Fibroblast of lung (primary cell): Measurements from ENCODE around the gene LRRC10. TPM values are rescaled to one million over a fixed set of nuclear protein-coding genes. Genes with fewer than 3 reads are reported as not detected.
A peak's percentile ranks its signal among the peaks of the same experiment; 100 is the strongest.

Experiments
- DNase-seq, 2 donors: peaks; one replicate each; pipeline versions ENCODE4 v3.0.0 to v3.0.0-alpha.2; 2010; ENCODE audit warnings: low read depth in 2 of 2
- H2AFZ ChIP-seq: 2 replicates; pipeline ENCODE4 v1.5.1; 2012; ENCODE audit warnings: low read length, control low read depth, inconsistent platforms
- H3K27ac ChIP-seq: 2 replicates; pipeline ENCODE4 v1.5.1; 2011; ENCODE audit warnings: low read length, control low read depth; ENCODE audit not compliant: insufficient read depth
- H3K27me3 ChIP-seq: 2 replicates; pipeline ENCODE4 v1.5.1; 2011; ENCODE audit warnings: mild to moderate bottlenecking, low read length; ENCODE audit not compliant: control insufficient read depth, insufficient read depth
- H3K36me3 ChIP-seq: 2 replicates; pipeline ENCODE4 v1.5.1; 2011; ENCODE audit warnings: low read length; ENCODE audit not compliant: control insufficient read depth, insufficient read depth
- H3K4me1 ChIP-seq: 2 replicates; pipeline ENCODE4 v1.5.1; 2011; ENCODE audit warnings: low read length; ENCODE audit not compliant: control insufficient read depth, insufficient read depth; ENCODE audit errors: extremely low read depth
- H3K4me2 ChIP-seq: 2 replicates; pipeline ENCODE4 v1.5.1; 2011; ENCODE audit warnings: low read length, control low read depth; ENCODE audit not compliant: insufficient read depth; ENCODE audit errors: extremely low read depth
- H3K4me3 ChIP-seq, 4 experiments: fragments of 200-600 bp in 1 of 4; sonication (generic) in 1 of 4; replicated peaks in 1 of 4; 2 replicates each; pipeline ENCODE4 v1.5.1; 2011 to 2016; ENCODE audit warnings: low read length in 4 of 4, low read depth in 3 of 4, mild to moderate bottlenecking in 3 of 4, control low read depth in 2 of 4, inconsistent platforms in 1 of 4, mixed read lengths in 1 of 4; ENCODE audit not compliant: insufficient read depth in 1 of 4; ENCODE audit errors: control extremely low read depth in 1 of 4
- H3K79me2 ChIP-seq: 2 replicates; pipeline ENCODE4 v1.5.1; 2012; ENCODE audit warnings: mild to moderate bottlenecking, low read length, inconsistent platforms; ENCODE audit not compliant: control insufficient read depth, insufficient read depth
- H3K9ac ChIP-seq: 2 replicates; pipeline ENCODE4 v1.5.1; 2011; ENCODE audit warnings: mild to moderate bottlenecking, low read length, control low read depth; ENCODE audit not compliant: insufficient read depth
- H3K9me3 ChIP-seq: 2 replicates; pipeline ENCODE4 v1.5.1; 2012; ENCODE audit warnings: low read depth, low read length; ENCODE audit not compliant: control insufficient read depth, insufficient read depth
- H4K20me1 ChIP-seq: 2 replicates; pipeline ENCODE4 v1.5.1; 2011; ENCODE audit warnings: low read length; ENCODE audit not compliant: control insufficient read depth, insufficient read depth; ENCODE audit errors: extremely low read depth
- EZH2 ChIP-seq: IDR thresholded peaks from 2 replicates; pipeline ENCODE4 v1.5.1; 2012; ENCODE audit warnings: low read length, control low read depth, mild to moderate bottlenecking; ENCODE audit errors: missing control alignments
- polyA plus RNA-seq, 2 donors: library from polyadenylated mRNA; depleted of rRNA in 1 of 2; stranded (reverse) in 1 of 2; unstranded in 1 of 2; fragments of >200 nt; gene quantifications; 2 replicates each; pipeline ENCODE4 v1.2.1, GENCODE V29; 2011 to 2012; ENCODE audit warnings: missing spikeins in 1 of 2
- total RNA-seq: library from RNA; depleted of rRNA; stranded (reverse); fragments of >200 nt; gene quantifications from 2 replicates; pipeline ENCODE4 v1.2.1, GENCODE V29; 2014
- TF ChIP-seq, protein P1 (sequence below), 2 donors: IDR thresholded peaks in 1 of 2; conservative IDR thresholded peaks in 1 of 2; 1 replicate in 1 of 2; 2 replicates in 1 of 2; pipeline ENCODE4 v1.5.1; 2011 to 2012; ENCODE audit warnings: low read length in 2 of 2, control low read depth in 1 of 2, inconsistent platforms in 1 of 2, low read depth in 1 of 2, mild to moderate bottlenecking in 1 of 2

The LRRC10 gene
- total and polyA plus RNA-seq, 2 donors (not counting 1 experiment from before 2014, with no cell fraction given), result not detected

DNA sequence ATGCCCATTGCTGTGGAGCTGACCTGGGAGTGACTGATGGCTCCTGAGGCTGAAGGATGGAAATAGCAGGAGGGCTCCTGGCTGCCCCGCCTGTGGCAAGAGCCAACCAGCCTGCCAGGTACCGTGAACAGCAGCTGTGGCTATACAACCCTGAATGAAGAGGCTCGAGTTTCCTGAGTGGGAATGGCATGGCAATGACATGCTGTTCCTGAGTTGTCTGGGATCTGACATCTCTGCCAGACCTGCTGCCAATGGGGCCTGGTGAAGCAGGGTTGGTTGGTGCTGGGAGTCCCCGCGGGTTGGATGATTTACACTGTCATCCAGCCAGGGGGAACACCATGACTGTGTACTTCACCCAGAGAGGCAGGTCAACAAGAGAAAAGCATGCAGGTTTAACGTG is 31.8 kb upstream of the LRRC10 start:
- no peaks in the 10 kb centered on the region for H3K79me2 ChIP-seq
- no peak for DNase-seq
- H3K27ac ChIP-seq, result no peak overlapping the region
- no peak overlapping the region for H3K4me3 ChIP-seq
- H2AFZ ChIP-seq, result no peak overlapping the region
- H3K9me3 ChIP-seq, result no peaks in the 10 kb centered on the region
- no peaks in the 10 kb centered on the region for H3K4me1 ChIP-seq
- no peak overlapping the region for H3K4me2 ChIP-seq
- no peaks in the 10 kb centered on the region for H4K20me1 ChIP-seq
- no peaks in the 10 kb centered on the region for H3K27me3 ChIP-seq
- TF ChIP-seq, protein P1, sequence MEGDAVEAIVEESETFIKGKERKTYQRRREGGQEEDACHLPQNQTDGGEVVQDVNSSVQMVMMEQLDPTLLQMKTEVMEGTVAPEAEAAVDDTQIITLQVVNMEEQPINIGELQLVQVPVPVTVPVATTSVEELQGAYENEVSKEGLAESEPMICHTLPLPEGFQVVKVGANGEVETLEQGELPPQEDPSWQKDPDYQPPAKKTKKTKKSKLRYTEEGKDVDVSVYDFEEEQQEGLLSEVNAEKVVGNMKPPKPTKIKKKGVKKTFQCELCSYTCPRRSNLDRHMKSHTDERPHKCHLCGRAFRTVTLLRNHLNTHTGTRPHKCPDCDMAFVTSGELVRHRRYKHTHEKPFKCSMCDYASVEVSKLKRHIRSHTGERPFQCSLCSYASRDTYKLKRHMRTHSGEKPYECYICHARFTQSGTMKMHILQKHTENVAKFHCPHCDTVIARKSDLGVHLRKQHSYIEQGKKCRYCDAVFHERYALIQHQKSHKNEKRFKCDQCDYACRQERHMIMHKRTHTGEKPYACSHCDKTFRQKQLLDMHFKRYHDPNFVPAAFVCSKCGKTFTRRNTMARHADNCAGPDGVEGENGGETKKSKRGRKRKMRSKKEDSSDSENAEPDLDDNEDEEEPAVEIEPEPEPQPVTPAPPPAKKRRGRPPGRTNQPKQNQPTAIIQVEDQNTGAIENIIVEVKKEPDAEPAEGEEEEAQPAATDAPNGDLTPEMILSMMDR (conservative IDR thresholded peaks at IDR 0.05 in 1 of 2, IDR thresholded peaks at IDR 0.05 in 1 of 2; ENCODE audit: low read depth in 1 of 2, low read length in 2 of 2), result no peak
- H3K36me3 ChIP-seq, result no peaks in the 10 kb centered on the region
- H3K9ac ChIP-seq, result no peak overlapping the region

DNA sequence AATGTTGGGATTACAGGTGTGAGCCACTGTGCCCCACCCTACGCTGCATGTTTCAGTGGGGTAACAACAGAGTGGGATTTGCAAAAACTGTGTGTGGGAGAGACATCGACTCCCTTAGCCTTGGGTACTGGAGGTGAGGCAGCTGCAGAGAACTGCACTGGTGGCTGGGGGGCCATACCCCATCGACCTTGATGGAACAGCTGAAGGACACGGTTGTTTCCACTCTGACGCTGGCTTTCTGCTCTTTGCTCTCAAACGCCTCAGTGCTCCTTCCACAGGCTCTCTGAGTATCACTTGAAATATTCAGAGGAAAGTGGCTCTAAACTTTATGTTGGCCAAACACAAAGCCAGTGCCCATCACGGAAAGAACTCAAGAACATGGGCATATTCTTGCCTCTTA is 30.8 kb upstream of the LRRC10 start:
- no peak overlapping the region for H3K4me2 ChIP-seq
- no peaks in the 10 kb centered on the region for H3K79me2 ChIP-seq
- TF ChIP-seq, protein P1 (conservative IDR thresholded peaks at IDR 0.05 in 1 of 2, IDR thresholded peaks at IDR 0.05 in 1 of 2; ENCODE audit: low read depth in 1 of 2, low read length in 2 of 2), result no peak
- TF ChIP-seq EZH2, result no peak
- H2AFZ ChIP-seq, result no peak overlapping the region
- H4K20me1 ChIP-seq, result no peaks in the 10 kb centered on the region
- H3K27ac ChIP-seq, result no peak overlapping the region
- no peaks in the 10 kb centered on the region for H3K9me3 ChIP-seq
- no peaks in the 10 kb centered on the region for H3K36me3 ChIP-seq
- no peak overlapping the region for H3K9ac ChIP-seq
- no peaks in the 10 kb centered on the region for H3K27me3 ChIP-seq
- H3K4me3 ChIP-seq, result no peak overlapping the region
- no peak for DNase-seq
- no peaks in the 10 kb centered on the region for H3K4me1 ChIP-seq

DNA sequence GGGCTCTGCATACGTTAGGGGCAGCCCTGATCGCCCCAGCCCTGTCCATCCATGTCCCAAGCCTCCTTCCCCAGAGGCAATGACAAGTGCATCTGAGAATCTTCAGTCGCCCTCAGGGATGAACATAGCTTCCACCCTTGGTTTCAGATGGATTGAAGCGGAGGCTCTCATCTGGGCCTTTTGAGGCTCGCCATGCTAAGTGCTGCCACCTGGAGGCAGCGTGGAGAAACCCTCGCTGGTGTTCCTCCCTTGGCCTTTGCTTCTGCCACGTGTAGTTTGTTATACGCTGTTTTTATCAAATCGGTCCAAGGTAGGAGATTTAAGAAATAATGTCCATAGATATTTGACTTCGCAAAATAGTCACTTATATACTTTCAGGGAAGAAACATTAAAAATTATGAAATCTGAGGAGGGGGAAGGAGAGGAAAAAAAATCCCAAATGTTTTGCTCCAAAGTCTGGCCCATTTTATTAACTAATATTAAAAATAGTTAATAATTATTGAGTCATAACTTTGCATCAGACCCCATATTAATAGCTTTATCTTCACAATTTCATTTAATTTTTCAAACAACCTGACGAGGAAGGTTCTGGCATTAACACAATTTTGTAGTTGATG is 28.8 kb upstream of the LRRC10 start:
- Histone ChIP-seq H2AFZ (no peak overlapping the region), H3K27me3 (no peaks in the 10 kb centered on the region), H3K36me3 (no peaks in the 10 kb centered on the region), H3K9ac (no peak overlapping the region), H3K4me1 (no peaks in the 10 kb centered on the region), H3K79me2 (no peaks in the 10 kb centered on the region), H3K9me3 (no peaks in the 10 kb centered on the region), H3K27ac (no peak overlapping the region), H3K4me3 (no peak overlapping the region), H3K4me2 (no peak overlapping the region), H4K20me1 (no peaks in the 10 kb centered on the region)
- TF ChIP-seq EZH2, result no peak
- TF ChIP-seq, protein P1 (conservative IDR thresholded peaks at IDR 0.05 in 1 of 2, IDR thresholded peaks at IDR 0.05 in 1 of 2; ENCODE audit: low read depth in 1 of 2, low read length in 2 of 2), result peak; percentile 84 to 97
- DNase-seq, result peak; percentile 53 to 71
